Endothelial cell of umbilical vein (primary cell): ENCODE measurements around the gene GPR161.

Experiments used
- EZH2 ChIP-seq: IDR thresholded peaks from 2 replicates; pipeline ENCODE4 v1.6.1; 2012; ENCODE audit warnings: borderline replicate concordance, low read depth, mild to moderate bottlenecking, moderate library complexity, low read length, inconsistent platforms; ENCODE audit not compliant: severe bottlenecking
- FOS ChIP-seq: IDR thresholded peaks from 2 replicates; pipeline ENCODE4 v1.6.1; 2011; ENCODE audit warnings: mild to moderate bottlenecking, low read length, moderate library complexity, borderline replicate concordance; ENCODE audit not compliant: insufficient read depth
- GATA2 ChIP-seq: IDR thresholded peaks from 2 replicates; pipeline ENCODE4 v1.7.0; 2011; ENCODE audit warnings: low read depth, mild to moderate bottlenecking, moderate library complexity, mixed read lengths, low read length; ENCODE audit not compliant: insufficient read length, insufficient read depth
- JUN ChIP-seq: IDR thresholded peaks from 2 replicates; pipeline ENCODE4 v1.6.1; 2011; ENCODE audit warnings: borderline replicate concordance, low read depth; ENCODE audit not compliant: insufficient read length, insufficient read depth
- POLR2A ChIP-seq: IDR thresholded peaks from 2 replicates; pipeline ENCODE4 v1.6.1; 2012; ENCODE audit warnings: low read depth, mild to moderate bottlenecking, control low read depth, low read length
- POLR2AphosphoS5 ChIP-seq: IDR thresholded peaks from 2 replicates; pipeline ENCODE4 v1.6.1; 2012; ENCODE audit warnings: low read depth, mild to moderate bottlenecking, control low read depth, low read length, moderate library complexity; ENCODE audit not compliant: insufficient read depth
- TF ChIP-seq, protein P1 (sequence below), 2 donors: IDR thresholded peaks; 1 replicate in 1 of 2; 2 replicates in 1 of 2; pipeline ENCODE4 v1.5.1; 2011; ENCODE audit warnings: low read length in 2 of 2, mild to moderate bottlenecking in 2 of 2, moderate library complexity in 2 of 2, control low read depth in 1 of 2, inconsistent platforms in 1 of 2, low read depth in 1 of 2; ENCODE audit not compliant: insufficient read depth in 1 of 2; ENCODE audit errors: extremely low read depth in 1 of 2
- TF ChIP-seq, protein P2 (sequence below): IDR thresholded peaks from 2 replicates; pipeline ENCODE4 v1.6.1; 2011; ENCODE audit not compliant: insufficient read depth, insufficient read length

DNA sequence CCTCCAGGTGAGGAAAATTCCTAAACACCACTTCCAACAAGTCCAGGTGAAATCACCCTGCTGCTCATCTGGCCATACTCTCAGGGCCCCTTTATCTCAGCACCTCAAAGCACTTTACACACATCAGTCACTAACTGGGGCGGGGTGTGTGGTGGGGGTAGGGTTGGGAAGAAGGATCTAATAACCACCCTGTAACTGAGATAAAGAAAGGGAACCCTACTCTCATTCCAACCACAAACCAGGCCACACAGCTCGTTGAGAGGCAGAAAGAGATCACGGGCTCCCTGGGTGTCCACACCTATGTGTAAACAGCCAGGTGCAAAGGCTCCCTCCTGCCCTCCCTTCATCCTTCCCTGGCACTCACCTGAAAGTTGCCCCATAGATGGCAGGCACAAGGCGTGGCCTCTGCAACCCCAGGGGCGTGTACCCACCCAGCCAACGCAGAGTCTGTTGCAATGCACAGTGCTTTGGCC, 20.4 kb downstream of the GPR161 start:
- TF ChIP-seq, protein P1, sequence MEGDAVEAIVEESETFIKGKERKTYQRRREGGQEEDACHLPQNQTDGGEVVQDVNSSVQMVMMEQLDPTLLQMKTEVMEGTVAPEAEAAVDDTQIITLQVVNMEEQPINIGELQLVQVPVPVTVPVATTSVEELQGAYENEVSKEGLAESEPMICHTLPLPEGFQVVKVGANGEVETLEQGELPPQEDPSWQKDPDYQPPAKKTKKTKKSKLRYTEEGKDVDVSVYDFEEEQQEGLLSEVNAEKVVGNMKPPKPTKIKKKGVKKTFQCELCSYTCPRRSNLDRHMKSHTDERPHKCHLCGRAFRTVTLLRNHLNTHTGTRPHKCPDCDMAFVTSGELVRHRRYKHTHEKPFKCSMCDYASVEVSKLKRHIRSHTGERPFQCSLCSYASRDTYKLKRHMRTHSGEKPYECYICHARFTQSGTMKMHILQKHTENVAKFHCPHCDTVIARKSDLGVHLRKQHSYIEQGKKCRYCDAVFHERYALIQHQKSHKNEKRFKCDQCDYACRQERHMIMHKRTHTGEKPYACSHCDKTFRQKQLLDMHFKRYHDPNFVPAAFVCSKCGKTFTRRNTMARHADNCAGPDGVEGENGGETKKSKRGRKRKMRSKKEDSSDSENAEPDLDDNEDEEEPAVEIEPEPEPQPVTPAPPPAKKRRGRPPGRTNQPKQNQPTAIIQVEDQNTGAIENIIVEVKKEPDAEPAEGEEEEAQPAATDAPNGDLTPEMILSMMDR (IDR thresholded peaks at IDR 0.05; ENCODE audit: extremely low read depth in 1 of 2, insufficient read depth in 1 of 2, low read depth in 1 of 2, low read length in 2 of 2), result no peak
- TF ChIP-seq POLR2AphosphoS5, result no peak
- no peak for TF ChIP-seq EZH2
- no peak for TF ChIP-seq POLR2A
- no peak for TF ChIP-seq FOS
- TF ChIP-seq, protein P2, sequence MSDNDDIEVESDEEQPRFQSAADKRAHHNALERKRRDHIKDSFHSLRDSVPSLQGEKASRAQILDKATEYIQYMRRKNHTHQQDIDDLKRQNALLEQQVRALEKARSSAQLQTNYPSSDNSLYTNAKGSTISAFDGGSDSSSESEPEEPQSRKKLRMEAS, result no peak
- no peak for TF ChIP-seq GATA2
- TF ChIP-seq JUN, result no peak
